MM.1S (cell line): ENCODE results near the gene CR1.

ENCODE experiments used
- EZH2 ChIP-seq: fragments of 300-600 bp; sonication (generic); optimal IDR thresholded peaks from 2 replicates; pipeline ENCODE3; 2017; ENCODE audit warnings: low read depth, mild to moderate bottlenecking, antibody characterized with exemption, low read length, mixed read lengths
- TF ChIP-seq, protein P1 (sequence below): fragments of 300-600 bp; sonication (generic); IDR thresholded peaks from 2 replicates; pipeline ENCODE4 v1.5.1; 2016; ENCODE audit warnings: antibody characterized with exemption, low read length, mixed read lengths

DNA sequence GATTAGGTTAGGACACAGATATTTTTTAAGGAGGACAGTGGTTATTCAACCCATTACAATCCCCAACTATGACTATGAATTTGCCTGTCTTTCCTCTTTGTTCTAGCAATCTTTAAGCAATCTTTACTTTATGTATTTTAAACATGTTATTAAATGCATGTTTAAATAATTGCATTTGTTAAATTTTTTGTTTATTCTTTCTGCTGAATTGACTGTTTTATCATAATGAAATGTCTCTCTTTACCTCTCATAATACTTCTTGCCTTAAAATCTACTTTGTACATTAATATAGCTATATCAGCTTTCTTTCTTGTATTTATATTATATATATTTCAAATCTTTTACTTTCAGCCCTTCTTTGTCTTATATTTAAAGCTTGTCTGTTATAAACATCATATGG lies 195.1 kb downstream of the CR1 start:
- TF ChIP-seq, protein P1, sequence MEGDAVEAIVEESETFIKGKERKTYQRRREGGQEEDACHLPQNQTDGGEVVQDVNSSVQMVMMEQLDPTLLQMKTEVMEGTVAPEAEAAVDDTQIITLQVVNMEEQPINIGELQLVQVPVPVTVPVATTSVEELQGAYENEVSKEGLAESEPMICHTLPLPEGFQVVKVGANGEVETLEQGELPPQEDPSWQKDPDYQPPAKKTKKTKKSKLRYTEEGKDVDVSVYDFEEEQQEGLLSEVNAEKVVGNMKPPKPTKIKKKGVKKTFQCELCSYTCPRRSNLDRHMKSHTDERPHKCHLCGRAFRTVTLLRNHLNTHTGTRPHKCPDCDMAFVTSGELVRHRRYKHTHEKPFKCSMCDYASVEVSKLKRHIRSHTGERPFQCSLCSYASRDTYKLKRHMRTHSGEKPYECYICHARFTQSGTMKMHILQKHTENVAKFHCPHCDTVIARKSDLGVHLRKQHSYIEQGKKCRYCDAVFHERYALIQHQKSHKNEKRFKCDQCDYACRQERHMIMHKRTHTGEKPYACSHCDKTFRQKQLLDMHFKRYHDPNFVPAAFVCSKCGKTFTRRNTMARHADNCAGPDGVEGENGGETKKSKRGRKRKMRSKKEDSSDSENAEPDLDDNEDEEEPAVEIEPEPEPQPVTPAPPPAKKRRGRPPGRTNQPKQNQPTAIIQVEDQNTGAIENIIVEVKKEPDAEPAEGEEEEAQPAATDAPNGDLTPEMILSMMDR = no peak
- TF ChIP-seq EZH2 = no peak
